NCI-H1417 treated with DMSO at 0.1 percent for 48 hours (cell line): ENCODE results near the gene AMOT.
"Not testable (repeated sequence)": the region's sequence is repeated elsewhere in the genome, so short reads cannot be mapped to it uniquely, and the experiment has no call there.

ENCODE experiments used
- DNase-seq: peaks from one replicate; lab custom pipeline; 2025; lab: John Stamatoyannopoulos, UW

The AMOT gene, protein sequence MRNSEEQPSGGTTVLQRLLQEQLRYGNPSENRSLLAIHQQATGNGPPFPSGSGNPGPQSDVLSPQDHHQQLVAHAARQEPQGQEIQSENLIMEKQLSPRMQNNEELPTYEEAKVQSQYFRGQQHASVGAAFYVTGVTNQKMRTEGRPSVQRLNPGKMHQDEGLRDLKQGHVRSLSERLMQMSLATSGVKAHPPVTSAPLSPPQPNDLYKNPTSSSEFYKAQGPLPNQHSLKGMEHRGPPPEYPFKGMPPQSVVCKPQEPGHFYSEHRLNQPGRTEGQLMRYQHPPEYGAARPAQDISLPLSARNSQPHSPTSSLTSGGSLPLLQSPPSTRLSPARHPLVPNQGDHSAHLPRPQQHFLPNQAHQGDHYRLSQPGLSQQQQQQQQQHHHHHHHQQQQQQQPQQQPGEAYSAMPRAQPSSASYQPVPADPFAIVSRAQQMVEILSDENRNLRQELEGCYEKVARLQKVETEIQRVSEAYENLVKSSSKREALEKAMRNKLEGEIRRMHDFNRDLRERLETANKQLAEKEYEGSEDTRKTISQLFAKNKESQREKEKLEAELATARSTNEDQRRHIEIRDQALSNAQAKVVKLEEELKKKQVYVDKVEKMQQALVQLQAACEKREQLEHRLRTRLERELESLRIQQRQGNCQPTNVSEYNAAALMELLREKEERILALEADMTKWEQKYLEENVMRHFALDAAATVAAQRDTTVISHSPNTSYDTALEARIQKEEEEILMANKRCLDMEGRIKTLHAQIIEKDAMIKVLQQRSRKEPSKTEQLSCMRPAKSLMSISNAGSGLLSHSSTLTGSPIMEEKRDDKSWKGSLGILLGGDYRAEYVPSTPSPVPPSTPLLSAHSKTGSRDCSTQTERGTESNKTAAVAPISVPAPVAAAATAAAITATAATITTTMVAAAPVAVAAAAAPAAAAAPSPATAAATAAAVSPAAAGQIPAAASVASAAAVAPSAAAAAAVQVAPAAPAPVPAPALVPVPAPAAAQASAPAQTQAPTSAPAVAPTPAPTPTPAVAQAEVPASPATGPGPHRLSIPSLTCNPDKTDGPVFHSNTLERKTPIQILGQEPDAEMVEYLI

DNA sequence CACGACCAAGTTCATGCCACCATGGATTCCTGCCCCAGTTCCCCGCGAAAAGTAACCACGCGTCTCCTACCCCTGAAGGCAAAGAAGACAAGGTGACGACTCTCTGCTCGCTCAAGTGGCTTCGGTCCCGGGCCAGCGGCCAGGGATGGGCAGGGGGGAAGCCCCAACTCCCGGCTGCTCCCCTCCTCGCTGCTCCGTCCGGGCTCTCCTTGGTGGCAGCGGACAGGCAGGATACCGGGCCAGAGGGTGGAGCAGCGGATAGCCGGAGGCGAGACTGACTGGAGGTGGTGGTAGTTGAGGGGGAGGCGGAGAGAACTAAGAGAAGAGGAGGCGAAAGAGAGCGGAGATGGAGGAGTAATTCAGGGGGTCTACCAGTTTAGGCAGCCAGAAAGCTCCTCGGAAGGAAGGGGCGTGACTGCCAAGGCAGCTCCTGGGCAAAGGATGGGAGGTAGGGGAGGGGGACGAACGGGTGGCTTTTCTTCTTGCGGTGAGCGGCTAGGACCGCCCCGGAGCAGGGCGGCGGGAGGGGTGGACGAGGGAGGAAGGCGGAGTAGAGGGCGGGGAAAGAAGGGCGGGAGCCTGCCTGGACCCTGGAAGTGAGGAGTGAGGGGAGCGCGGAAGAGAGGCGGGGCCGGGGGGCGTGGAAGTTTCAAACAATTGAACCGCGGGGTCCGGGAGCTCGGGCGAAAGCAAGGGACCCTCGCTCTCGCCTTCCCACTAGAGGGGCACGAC, at the start of gene AMOT:
AMOT (minus strand) TSS at position 450 of the 732 bp plus-strand sequence. CDS start 17,705 bp downstream, outside the sequence.
- peak; percentile 73 for DNase-seq

DNA sequence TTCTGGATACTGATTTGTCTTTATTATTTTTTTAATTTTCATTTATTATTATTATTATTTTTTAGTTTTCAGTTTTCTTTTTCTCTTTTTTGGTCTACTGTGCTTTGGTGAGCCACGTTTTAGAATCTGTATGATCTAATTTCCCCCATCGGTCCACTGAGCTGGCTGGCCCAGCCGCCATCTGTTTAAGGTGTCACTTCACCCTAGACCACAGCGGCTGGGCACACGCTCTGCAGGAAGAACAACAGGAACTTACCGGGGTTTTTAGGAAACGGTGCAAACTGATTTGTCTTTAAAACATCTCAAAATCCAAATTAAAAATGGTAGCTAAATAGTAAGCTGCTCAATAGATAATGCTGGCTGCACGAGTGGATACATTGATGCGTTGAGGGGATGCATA, 48.8 kb upstream of the AMOT start:
- no peak for DNase-seq

DNA sequence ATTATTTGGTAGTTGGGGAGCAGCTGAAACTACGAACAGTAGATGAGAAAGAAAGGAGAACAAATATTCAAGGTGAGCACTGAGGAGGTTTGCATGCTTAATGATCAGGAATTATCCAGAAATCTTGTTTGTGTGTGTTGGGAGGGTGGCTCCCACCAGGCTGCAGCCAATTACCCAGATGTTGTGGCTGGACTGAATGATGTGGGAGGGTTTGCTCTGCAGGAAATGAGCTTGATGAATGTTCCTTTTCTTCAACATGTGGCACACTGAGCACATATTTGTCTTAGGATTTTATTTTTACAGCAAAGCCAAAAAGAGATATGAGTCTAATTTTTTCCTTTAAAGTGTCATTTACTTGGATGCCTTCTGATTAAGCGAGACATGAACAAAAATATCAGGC, 48.3 kb upstream of the AMOT start:
- no peak for DNase-seq

DNA sequence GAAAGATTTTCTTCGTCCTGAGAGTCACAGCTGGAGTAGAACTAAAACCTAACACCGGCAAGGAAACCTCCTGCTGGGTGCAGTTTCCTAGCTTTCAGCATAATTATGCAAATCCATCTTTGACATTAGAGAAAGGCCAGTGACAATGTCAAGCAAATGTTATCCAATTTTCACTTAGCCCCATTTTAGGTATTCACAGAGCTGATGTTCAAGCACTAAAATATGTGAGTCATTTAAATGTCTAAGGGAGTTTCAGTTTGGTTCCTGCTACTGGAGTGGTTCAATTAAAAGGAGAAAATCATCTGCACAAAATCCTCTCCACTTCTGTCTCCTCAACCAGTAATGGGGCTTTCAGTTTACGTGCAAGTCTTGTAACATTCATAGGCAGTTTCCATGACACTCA, 37.1 kb upstream of the AMOT start:
- no peak for DNase-seq

DNA sequence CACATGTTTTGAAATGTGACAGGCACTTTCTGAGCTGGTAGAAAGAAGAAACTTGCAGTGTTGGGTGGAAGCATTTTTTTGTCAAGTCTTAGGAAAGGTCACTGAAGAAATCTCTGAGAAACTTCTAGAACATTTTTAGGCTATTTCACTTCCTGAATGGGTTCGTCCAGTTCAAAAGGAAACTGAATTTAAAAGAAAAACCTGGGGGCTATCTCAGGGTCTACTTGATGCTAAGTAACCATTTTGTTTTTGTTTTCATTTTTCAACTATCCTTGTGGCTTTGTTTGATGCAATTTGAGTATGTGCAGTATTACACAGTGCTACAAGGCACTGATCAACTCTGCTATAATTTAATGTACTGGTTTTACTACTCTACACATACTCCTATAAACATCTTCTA, 34.0 kb upstream of the AMOT start:
- no peak for DNase-seq

DNA sequence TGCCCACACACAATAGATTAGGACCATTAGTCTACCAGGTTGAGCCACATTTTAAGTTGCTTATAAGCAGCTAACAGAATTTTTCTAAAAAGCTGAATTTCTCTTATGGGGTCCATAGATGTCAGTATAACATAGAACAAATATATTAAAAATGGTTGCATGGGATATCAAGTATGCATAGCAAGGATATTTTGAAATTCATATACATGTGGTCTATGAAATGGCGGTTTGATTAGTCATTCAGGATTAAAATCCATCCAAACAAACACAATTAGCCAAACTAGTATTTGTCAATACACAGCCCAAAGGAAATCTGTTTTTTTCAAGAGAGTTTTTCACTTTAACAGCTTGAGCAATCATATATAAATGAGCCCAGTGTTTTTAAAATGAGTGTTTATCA, 33.5 kb upstream of the AMOT start:
- no peak for DNase-seq

DNA sequence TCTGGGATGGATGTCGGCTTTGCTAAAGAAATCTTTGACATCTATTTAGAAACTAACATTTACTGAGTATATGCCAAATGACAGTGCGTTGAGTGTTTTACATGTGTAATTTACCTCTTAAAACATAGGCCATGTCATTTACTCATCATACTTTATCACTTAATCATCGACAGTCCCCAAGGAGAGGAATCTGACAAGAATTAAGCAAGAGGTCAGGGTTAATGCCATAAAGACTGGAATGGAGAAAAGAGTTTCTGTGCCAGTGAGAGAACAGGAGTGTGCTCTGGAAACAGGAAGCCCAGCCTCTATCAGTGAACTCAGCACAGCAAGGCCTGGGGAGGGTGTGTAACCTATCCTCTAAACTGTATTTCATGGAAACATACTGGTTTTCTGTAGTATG, 28.0 kb upstream of the AMOT start:
- DNase-seq, result no peak

DNA sequence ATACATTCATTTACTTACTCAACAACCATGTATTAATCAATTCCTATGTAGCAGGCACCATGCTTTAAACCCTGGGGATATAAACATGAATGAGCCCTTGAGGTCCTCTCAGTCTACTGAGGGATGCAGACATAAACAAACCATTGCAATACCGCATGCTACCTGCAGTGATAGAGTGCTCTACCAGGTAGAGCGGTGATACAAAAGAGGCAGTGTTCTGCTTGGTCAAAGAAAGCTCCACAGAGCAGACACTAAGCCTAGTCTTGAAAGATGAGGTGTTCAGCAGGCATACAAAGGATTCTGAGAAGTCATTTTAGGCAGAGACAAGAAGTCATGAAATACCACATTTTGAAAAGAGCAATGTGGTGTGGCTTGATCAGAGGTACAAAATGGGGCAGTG, 26.9 kb upstream of the AMOT start:
- no peak for DNase-seq

DNA sequence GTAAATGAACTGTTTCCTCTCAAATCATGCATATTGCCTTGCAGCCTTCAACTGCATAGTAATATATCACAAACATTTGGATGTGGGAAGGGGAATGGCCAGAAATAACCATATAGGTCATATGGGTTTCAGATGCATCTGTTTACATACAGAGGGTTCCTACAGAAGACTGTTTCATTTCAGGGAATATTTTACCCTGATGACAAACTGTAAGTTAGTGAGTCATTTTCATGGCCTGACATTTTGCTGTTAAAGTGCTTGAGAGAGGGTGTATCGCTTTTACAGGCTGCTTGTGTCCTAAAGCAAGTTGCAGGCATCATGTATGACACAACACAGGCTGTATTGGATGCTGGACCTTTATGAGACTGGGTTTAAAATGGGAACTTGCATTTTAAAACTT, 25.5 kb upstream of the AMOT start:
- DNase-seq, result no peak

DNA sequence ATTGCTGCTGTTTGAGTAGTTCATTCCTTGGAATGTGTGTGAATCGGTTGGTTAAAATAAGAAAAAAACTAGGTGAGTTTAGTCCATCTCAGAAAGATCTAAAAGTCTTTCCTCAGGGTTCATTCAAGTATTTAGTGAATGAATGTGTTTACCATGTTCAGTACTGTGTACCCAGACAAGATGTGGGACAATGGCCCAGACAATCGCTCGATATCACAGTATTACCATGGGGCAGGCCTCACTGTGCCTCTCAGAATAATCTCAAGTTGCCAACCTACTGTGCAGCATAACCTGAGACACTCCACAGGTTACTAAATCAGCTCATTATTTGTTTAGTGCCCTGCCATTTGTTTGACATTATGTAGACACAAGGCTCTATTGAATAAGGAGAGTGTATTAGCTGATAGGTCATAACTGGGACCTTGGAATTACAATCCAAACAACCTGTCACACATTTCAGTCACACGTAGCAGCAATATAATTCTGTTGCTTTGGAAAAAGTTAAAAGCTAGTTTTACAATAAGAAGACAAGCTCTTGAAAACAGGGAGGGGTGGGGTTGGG, 24.9 kb upstream of the AMOT start:
- no peak for DNase-seq

DNA sequence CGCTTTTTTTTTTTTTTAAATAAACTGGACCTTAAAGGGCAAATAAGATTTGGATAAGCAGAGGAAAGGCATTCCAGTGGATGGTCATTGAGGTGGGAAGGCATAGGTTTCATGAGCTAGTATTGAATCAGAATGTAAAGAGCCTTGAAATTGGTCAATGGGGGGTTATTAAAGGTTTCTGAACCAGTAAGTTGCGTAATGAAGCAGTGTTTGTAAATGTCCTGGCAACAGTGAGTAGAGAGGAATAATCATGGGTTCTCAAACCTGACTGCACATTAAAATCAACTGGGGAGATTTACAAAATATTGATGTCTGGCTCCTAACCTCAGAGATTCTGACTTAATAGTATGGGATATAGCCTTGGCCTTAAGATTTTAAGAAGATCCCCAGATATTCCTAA, 23.2 kb upstream of the AMOT start:
- DNase-seq, result no peak

DNA sequence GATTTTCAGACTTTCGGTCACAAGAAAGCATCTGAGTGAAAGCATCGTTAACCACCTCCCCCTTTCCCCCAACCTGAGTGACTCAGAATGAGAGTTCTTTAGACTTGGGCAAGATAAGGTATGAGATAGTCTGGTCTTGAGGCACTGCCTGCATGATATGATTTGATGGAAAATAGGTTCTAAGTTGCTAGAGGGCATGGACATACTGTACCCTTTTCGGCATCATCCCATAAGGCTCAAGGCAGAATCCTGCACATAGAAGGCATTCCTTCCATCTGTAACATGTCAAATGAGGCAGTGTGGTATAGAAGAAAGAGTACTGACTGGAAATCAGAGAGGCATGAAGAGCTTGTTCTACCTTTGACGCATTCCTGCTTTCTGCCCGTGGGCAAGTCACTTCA, 16.8 kb upstream of the AMOT start:
- no peak for DNase-seq

DNA sequence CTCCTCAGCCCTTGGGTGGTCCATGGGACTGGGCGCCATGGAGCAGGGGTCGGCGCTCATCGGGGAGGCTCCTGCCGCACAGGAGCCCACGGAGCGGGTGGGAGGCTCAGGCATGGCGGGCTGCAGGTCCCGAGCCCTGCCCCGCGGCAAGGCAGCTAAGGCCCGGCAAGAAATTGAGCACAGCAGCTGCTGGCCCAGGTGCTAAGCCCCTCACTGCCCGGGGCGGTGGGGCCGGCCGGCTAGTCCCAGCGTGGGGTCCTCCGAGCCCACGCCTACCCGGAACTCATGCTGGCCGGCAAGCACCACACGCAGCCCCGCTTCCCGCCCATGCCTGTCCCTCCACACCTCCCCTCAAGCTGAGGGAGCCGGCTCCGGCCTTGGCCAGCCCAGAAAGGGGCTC, 14.3 kb upstream of the AMOT start:
- DNase-seq, result not testable (repeated sequence)

DNA sequence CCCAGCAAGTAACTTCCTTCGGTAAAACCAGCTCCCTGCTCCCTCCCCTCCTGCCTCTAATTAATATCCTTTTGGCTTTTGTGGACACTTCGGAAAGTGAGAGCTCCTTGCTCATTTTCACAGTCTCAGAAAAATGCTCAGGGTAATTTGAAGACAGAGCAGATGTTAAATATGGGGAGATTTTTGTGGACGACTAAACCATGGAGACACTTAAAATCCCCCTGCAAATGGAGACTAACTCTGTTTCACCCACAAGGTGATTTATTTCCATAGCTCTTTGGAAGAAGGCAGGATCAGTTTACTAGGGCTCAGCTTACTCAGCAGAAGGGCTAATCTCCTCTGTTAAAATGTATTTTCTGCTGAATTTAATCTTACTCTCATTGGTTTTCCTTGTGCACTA, 12.2 kb upstream of the AMOT start:
- DNase-seq, result no peak

DNA sequence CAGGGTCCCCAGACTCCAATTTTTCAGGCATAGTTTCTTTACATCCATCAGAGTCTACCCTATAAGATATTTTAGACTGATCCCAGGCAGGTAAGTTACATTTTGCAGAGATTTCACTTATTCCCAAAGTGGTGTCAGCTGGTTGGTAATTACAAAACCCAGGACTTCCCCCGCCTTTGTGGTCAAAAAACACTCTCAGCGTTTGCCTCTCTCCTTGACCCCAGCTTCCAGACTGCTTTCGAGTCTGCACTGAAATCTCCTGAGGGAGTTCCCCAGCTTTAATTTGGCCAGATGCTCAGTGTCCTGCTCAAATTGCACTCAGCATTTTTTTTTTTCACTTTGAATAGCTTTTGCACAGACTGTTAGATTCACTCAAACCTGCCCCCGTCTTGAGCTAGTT, 11.2 kb upstream of the AMOT start:
- DNase-seq, result no peak

DNA sequence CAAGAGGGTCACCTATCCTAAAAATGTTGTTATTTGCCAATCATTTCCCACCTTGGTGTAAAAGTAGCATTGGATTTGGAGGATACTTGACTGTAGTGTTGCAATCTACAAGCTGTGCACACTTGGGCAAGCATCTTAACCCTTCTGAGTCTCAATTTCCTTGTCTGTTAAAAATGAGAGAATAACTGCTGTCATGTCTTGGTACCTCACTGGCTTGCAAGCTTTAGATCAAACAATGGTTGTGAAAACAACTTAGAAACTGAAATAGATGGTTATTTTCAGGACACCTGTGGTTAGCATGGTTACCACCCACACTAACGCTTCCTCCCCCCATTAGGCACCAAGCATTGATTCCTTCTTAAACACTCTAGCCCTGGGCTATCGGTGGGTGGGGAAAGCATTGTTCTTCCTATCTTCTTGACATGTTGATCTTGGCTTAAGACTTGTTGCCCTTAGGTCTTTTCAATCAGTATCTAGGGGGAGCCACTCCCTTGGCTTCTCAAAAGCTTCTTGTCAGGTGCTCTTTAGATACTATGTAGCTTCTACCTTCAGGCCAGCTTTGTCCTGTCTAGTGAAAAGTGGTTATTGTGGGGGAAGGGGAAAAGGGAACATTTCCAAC, 10.6 kb upstream of the AMOT start:
- DNase-seq, result no peak

DNA sequence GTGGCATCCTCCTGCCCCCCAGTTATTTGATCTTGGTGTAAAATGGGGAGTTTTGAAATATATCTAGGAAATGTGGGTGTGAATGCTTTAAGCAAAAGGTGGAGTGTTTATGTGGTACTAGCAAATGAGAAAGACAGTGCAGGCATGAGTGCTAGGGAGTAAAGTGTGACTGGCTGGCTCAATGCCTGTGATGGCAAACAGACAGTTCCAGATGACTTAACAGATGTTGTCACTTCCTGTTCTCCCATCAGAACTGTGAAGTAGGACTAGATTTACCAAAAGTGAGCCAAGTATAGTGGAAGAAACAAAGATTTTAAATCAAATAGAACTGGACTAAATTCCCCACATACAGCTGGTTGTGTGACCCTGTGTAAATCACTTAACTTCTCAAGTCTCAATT, 8.4 kb upstream of the AMOT start:
- DNase-seq, result no peak

DNA sequence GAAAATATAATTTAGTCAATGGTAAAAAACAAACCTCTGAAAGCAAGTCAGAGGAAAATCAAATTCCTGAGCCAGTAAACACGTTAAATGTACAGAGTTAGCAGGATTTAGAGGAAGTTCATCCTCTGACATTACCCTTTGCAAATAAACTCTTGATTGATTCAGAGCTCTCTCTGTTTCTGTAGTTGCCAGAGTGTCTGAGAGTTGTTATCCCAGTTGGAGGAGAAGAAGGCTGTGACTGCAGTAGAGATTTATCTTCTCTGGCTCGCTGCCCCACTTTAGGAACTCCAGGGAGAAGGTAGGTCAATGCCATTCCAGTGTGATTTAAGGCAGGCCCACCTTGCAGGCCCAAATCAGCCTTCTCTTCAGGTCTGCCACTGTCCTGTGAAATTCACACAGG, 6.2 kb upstream of the AMOT start:
- DNase-seq, result no peak

DNA sequence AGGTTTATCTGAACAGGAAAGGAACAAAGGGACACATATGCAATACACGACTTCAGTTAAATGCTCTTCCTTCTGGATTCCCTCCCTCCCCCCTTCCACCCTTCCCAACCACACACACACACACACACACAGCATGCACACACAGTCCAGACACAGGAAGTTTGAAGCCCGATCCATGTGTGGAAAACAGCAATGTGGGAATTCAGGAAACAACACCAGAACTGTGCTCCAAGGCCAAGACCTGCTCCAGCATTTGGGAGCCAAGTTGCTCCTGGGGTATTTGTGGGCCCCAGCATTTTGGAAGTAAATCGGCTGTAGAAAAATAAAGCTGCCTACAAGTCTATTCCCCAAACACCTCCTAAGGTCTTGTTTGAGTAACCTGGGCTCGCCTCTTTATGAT, 5.6 kb upstream of the AMOT start:
- DNase-seq, result no peak

DNA sequence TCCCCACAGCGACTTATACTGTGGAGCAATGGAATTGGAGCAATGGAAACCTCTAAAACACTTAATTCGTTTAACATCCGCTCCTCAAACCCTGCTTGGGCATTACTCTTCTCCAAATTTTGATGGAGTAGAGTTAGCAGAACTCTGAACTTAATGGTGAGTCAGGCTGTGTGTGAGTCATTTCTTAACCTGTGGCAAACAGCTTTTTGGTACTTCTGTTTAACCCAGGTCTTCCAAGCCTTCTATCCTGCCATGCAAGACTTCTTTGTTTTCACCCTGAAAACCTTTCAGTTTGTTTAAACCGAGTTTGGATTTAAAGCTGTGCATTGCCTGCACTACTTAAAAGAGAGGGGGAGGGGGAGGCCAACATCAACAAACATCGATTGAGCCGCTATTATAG, 3.6 kb upstream of the AMOT start:
- DNase-seq, result no peak

DNA sequence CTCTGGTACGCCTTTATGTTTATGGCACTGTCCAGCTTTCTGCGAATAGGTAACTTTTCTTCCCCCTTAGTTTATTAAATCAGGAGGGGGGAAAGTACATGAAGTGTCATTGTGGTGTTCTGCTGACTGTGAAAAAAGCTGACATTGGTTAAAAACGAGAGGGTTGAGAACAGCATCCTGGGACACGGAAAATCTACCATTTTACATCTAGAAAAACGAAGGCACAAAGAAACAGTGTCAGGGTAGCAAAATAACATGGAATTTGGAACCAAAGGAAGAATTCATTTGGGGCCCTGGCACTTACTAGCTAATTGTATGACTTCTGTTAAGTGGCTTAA, 1.2 kb upstream of the AMOT start:
- DNase-seq, result no peak
